CD14-positive monocyte (primary cell): ENCODE results near the gene CELSR1. TPM values are rescaled to one million over a fixed set of nuclear protein-coding genes. Genes with fewer than 3 reads are reported as not detected.

Experiments
- DNase-seq, 3 donors: peaks; one replicate each; pipeline ENCODE4 v3.0.0-alpha.2; 2011 to 2022
- H2AFZ ChIP-seq: 2 replicates; pipeline ENCODE4 v1.6.0; 2012; ENCODE audit warnings: mild to moderate bottlenecking, low read depth, low read length, inconsistent platforms; ENCODE audit not compliant: insufficient read depth, poor library complexity, severe bottlenecking
- H3K27ac ChIP-seq, 2 donors: 1 replicate in 1 of 2; 2 replicates in 1 of 2; pipeline ENCODE4 v1.5.1; 2012 to 2013; ENCODE audit warnings: low read length in 2 of 2, control low read depth in 1 of 2, inconsistent platforms in 1 of 2, low read depth in 1 of 2, mild to moderate bottlenecking in 1 of 2
- H3K27me3 ChIP-seq, 2 donors: one replicate each; pipeline versions ENCODE4 v1.6.0 to v1.6.1; 2011 to 2013; ENCODE audit warnings: low read length in 2 of 2; ENCODE audit not compliant: control insufficient read depth in 2 of 2, insufficient read depth in 2 of 2
- H3K36me3 ChIP-seq, 2 donors: replicated peaks in 1 of 2; 1 replicate in 1 of 2; 2 replicates in 1 of 2; pipeline versions ENCODE4 v1.5.1 to v1.6.1; 2012 to 2013; ENCODE audit warnings: low read length in 2 of 2, control low read depth in 1 of 2, inconsistent platforms in 1 of 2, mild to moderate bottlenecking in 1 of 2; ENCODE audit not compliant: insufficient read depth in 2 of 2, control insufficient read depth in 1 of 2
- H3K4me1 ChIP-seq, 2 donors: 1 replicate in 1 of 2; 2 replicates in 1 of 2; pipeline versions ENCODE4 v1.5.1 to v1.6.1; 2012 to 2013; ENCODE audit warnings: low read length in 2 of 2, control low read depth in 1 of 2, inconsistent platforms in 1 of 2, mild to moderate bottlenecking in 1 of 2, moderate library complexity in 1 of 2; ENCODE audit not compliant: insufficient read depth in 2 of 2, control insufficient read depth in 1 of 2
- H3K4me2 ChIP-seq: replicated peaks from 2 replicates; pipeline ENCODE3; 2012; ENCODE audit warnings: low read length, moderate library complexity, mild to moderate bottlenecking; ENCODE audit not compliant: poor library complexity, severe bottlenecking; ENCODE audit errors: extremely low read depth
- H3K4me3 ChIP-seq, 3 experiments: fragments of 200-600 bp in 1 of 3; sonication (generic) in 1 of 3; replicated peaks in 1 of 3; 1 replicate in 2 of 3; 2 replicates in 1 of 3; pipeline ENCODE4 v1.5.1; 2011 to 2013; ENCODE audit warnings: low read length in 3 of 3, mild to moderate bottlenecking in 3 of 3, control low read depth in 2 of 3, low read depth in 2 of 3, inconsistent platforms in 1 of 3, moderate library complexity in 1 of 3
- H3K79me2 ChIP-seq: 2 replicates; pipeline ENCODE4 v1.6.0; 2012; ENCODE audit warnings: mild to moderate bottlenecking, control low read depth, inconsistent platforms, low read length, moderate library complexity; ENCODE audit not compliant: insufficient read depth
- H3K9ac ChIP-seq: 2 replicates; pipeline ENCODE4 v1.6.0; 2017; ENCODE audit warnings: low read length, mild to moderate bottlenecking; ENCODE audit not compliant: insufficient read depth, poor library complexity, severe bottlenecking
- H3K9me3 ChIP-seq, 2 donors: replicated peaks in 1 of 2; 1 replicate in 1 of 2; 2 replicates in 1 of 2; pipeline versions ENCODE4 v1.5.1 to v1.6.1; 2012 to 2013; ENCODE audit warnings: low read length in 2 of 2, control low read depth in 1 of 2; ENCODE audit not compliant: control insufficient read depth in 1 of 2, insufficient read depth in 1 of 2
- H4K20me1 ChIP-seq: 2 replicates; pipeline ENCODE4 v1.6.0; 2012; ENCODE audit warnings: mild to moderate bottlenecking, low read length, control low read depth, moderate library complexity; ENCODE audit not compliant: insufficient read depth
- H3K27ac Mint-ChIP-seq, 7 donors: one replicate each; pipeline ENCODE4 v1.8.0; 2020; ENCODE audit warnings: mild to moderate bottlenecking in 7 of 7, mixed read lengths in 7 of 7, moderate library complexity in 6 of 7, inconsistent platforms in 2 of 7
- H3K27me3 Mint-ChIP-seq, 3 donors: one replicate each; pipeline ENCODE4 v1.8.0; 2021 to 2022; ENCODE audit warnings: low read depth in 3 of 3, mild to moderate bottlenecking in 3 of 3, mixed read lengths in 3 of 3, moderate library complexity in 3 of 3, inconsistent platforms in 1 of 3
- H3K36me3 Mint-ChIP-seq, 2 donors: one replicate each; pipeline ENCODE4 v1.8.0; 2020; ENCODE audit warnings: mixed read lengths in 2 of 2, inconsistent platforms in 1 of 2, mild to moderate bottlenecking in 1 of 2
- H3K4me1 Mint-ChIP-seq: one replicate; pipeline ENCODE4 v1.8.0; 2020; ENCODE audit warnings: mild to moderate bottlenecking, mixed read lengths
- H3K4me3 Mint-ChIP-seq, 2 donors: one replicate each; pipeline ENCODE4 v1.8.0; 2020; ENCODE audit warnings: mild to moderate bottlenecking in 2 of 2, mixed read lengths in 2 of 2, moderate library complexity in 1 of 2
- H3K9me3 Mint-ChIP-seq, 7 donors: one replicate each; pipeline ENCODE4 v1.8.0; 2020 to 2022; ENCODE audit warnings: mixed read lengths in 7 of 7, mild to moderate bottlenecking in 6 of 7, moderate library complexity in 6 of 7, inconsistent platforms in 2 of 7
- CTCF ChIP-seq: fragments of 200-600 bp; IDR thresholded peaks from one replicate; pipeline ENCODE4 v1.8.0; 2022; ENCODE audit warnings: antibody characterized with exemption, mild to moderate bottlenecking
- WGBS: methylation state at CpG from one replicate; pipeline ENCODE4 v1.1.5; 2013; ENCODE audit warnings: missing lambda C conversion rate; ENCODE audit not compliant: insufficient coverage; 5-methylcytosine and 5-hydroxymethylcytosine counted together
- intact Hi-C, 2 donors: fragments of 100-400 bp; cut with micrococcal nuclease; formaldehyde crosslinking; loops; one replicate each; pipeline versions ENCODE4 v1.15.0 to v1.15.1; 2023
- polyA plus RNA-seq, 3 donors: library from polyadenylated mRNA; depleted of rRNA in 1 of 3; unstranded in 2 of 3; stranded (reverse) in 1 of 3; fragments of 300-500 nt in 2 of 3; fragments of >200 nt in 1 of 3; fragmentation: Illumina TruSeq in 2 of 3; gene quantifications; 1 replicate in 2 of 3; 2 replicates in 1 of 3; pipeline ENCODE4 v1.2.3, GENCODE V29; 2012 to 2021

The CELSR1 gene
- polyA plus RNA-seq, 3 donors = 0.16 TPM; not detected in 2

DNA sequence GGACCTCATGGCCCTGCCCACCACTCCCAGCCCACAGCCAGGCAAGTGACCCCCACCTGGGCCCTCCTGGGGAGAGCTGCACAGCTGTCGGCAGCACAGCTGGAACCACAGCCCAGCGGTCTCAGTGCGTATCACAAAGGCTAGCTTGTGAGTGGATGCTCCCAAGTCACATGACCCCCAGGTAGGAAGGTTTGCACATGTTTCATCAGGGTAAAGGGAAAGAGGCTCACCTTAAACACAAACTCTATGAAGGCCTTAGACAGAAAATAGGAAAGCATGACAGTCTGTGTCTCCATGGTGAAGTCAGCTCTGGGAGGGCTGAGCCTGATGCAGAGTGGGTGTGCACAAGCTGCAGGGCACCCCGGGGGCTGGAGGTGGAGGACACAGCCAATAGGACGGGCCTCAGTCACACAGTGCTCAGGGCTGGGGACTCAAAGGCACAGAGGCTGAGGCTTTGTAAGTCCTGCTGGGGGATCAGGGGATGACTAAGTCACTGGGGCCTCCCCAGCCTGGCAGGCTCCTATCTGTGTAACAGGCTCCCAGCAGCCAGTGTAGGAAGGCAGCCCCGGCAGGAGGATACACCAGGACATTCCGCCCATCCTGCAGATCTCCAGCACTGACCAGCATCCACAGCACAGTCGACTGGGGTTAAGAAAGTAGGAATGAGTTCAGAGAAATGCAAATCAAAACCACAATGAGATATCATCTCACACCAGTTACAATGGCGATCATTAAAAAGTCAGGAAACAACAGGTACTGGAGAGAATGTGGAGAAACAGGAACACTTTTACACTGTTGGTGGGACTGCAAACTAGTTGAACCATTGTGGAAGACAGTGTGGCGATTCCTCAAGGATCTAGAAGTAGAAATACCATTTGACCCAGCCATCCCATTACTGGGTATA is 22.0 kb downstream of the CELSR1 start:
- Mint-ChIP-seq H3K27me3 (peaks cover 6 to 10% (median 8%) of the 10 kb centered on the region in 3 donors), H3K36me3 (no peaks in the 10 kb centered on the region), H3K27ac (peak overlapping the region in 1 of 7 donors; percentile 24), H3K4me3 (no peak overlapping the region), H3K9me3 (no peaks in the 10 kb centered on the region), H3K4me1 (no peaks in the 10 kb centered on the region)
- intact Hi-C loops = no loop called here
- DNase-seq = no peak
- no peaks in the 10 kb centered on the region for H3K27me3 ChIP-seq
- no peak overlapping the region for H2AFZ ChIP-seq
- H3K79me2 ChIP-seq = no peaks in the 10 kb centered on the region
- WGBS = 92% methylated on average over 2 of the region's 10 CpGs
- H3K9ac ChIP-seq = no peak overlapping the region
- H3K4me2 ChIP-seq = no peak overlapping the region
- no peak overlapping the region for H3K4me3 ChIP-seq
- TF ChIP-seq CTCF = no peak
- H3K36me3 ChIP-seq = no peaks in the 10 kb centered on the region
- no peak overlapping the region for H3K27ac ChIP-seq
- H4K20me1 ChIP-seq = no peaks in the 10 kb centered on the region
- H3K9me3 ChIP-seq = no peaks in the 10 kb centered on the region
- peaks cover 0 to under 1% of the 10 kb centered on the region in 2 donors for H3K4me1 ChIP-seq

GRCh38 chr22:46514592-46515207 is 22.7 kb downstream of the CELSR1 start:
- H3K4me2 ChIP-seq = no peak overlapping the region
- H3K4me1 Mint-ChIP-seq = no peaks in the 10 kb centered on the region
- no peak overlapping the region for H3K27ac ChIP-seq
- no peak overlapping the region for H3K4me3 Mint-ChIP-seq
- peaks cover 0 to 6% of the 10 kb centered on the region in 2 donors for H3K4me1 ChIP-seq
- H3K79me2 ChIP-seq = no peaks in the 10 kb centered on the region
- H3K27me3 Mint-ChIP-seq = peaks cover 6 to 15% (median 8%) of the 10 kb centered on the region in 3 donors
- no peaks in the 10 kb centered on the region for H3K9me3 Mint-ChIP-seq
- intact Hi-C loops = no loop called here
- 91% methylated on average over 10 of the region's 16 CpGs for WGBS
- no peaks in the 10 kb centered on the region for H3K9me3 ChIP-seq
- no peaks in the 10 kb centered on the region for H4K20me1 ChIP-seq
- no peak overlapping the region for H2AFZ ChIP-seq
- no peak for TF ChIP-seq CTCF
- no peak overlapping the region for H3K9ac ChIP-seq
- no peaks in the 10 kb centered on the region for H3K36me3 Mint-ChIP-seq
- DNase-seq = no peak
- H3K36me3 ChIP-seq = no peaks in the 10 kb centered on the region
- no peak overlapping the region for H3K27ac Mint-ChIP-seq
- peaks cover 0 to 2% of the 10 kb centered on the region in 2 donors for H3K27me3 ChIP-seq
- no peak overlapping the region for H3K4me3 ChIP-seq
